Measurements from ENCODE around the gene FGF14.
"Not testable (repeated sequence)": the region's sequence is repeated elsewhere in the genome, so short reads cannot be mapped to it uniquely, and the experiment has no call there.

FGF14 gene

DNA sequence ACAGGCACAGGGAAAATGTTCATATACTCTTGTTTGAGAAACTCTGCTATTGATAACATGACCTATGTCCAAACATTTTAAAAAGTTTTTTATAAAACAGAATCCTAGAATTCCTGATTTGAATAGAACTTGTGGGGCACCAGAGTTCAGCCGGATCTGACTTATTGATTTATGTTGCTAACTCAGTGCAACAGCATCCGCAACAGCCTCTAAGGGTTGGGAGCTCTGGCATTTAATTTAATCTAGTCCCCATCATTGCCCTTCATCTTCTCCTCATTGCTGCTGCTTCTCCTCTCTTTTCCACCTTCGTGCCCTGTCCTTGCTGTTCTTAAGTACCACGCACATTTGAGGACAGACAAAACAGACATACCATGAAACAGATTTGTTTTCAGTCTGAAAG lies 214.5 kb downstream of the FGF14 start:
- no peak for DNase-seq

DNA sequence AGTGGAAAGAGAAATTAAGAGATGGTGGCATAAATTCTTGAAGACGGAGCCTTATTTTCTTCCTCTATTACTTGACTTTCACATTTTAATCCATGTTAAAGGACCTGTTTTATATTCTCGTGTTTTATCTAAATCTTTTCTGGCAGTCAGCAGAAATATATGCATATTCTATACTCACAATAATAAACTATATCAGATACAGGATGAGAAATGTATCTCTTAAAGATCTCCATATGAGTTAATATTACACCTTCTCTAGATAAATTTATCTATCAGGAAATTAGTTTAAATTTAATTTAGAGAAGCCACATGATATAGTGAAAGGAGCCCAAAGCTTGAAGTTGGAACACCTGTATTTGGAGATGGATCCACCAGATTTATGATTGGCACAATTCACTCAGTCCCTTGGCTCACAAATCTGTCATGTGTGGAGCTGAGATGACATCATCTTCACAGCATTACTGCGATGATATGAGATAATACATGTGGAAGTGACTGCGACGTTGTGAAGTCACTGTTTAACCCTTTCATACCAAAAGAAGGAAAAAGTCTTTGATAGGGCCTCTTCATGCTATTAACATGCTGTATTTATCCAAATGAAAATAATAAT lies 216.4 kb downstream of the FGF14 start:
- no peak for DNase-seq

DNA sequence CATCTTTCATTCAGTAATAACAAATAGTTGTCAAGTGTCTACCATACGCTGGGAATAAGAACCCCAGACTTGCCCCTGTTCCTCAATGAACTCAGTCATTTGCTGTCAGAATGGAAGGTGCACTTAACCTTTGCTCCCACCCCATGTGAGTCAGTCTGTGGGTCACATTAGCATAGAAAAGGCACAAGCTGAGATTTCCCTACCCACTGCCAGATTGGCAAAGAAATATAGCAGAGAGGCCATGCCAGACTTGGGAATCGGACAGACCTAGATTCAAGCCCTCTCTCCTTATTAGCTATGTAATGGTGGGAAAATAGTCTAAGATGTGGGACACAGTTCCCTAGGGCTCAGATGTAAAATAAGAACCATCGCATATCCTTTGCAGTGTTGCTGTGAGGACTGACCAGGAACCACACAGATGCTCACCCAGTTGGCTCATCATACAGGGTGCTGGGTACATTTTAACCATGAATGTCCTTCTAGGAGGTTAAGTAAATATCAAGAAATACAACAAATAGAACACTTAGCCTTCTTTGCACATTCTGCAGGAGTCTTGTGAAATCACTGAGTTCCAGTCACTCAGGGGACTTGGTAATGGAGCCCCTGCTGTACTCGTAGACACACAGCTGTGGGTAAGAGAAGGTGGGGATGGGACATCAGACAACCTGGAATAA lies 218.2 kb downstream of the FGF14 start:
- DNase-seq: no peak

DNA sequence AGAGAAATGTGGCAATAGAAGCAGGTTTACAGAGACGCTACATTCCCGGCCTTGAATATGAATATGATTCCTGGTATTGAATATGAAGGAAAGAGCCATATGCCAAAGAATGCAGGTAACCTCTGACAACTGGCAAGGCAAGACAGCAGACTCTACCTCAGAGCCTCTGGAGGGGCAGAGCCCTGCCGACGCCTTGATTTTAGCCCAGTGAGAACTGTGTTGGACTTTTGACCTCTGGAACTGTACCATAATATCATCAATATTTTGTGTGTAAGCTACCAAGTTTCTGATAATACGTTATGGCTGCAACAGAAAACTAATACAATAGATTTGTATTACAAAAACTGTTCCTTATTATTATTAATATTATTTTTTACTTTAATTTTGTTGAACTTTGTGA lies 219.7 kb downstream of the FGF14 start:
- DNase-seq: no peak

DNA sequence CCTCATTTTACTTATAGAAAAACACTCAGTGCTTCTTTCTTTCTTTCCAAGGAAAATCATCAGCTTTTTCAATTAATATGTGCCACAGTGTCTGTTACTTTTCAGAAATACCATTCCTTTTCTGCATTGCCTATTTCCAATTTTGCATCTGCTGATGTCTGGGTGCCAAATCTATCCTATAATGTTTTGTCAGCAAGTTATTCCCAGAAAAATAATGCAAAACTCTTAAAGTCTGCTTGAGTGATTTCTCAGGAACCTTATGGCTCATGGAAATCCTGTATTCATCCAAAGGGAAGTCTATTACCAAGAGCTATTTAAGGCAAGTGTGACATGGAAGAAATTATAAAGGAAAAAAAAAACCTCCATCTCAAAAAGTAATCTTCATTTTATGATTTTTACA lies 224.4 kb downstream of the FGF14 start:
- no peak for DNase-seq

DNA sequence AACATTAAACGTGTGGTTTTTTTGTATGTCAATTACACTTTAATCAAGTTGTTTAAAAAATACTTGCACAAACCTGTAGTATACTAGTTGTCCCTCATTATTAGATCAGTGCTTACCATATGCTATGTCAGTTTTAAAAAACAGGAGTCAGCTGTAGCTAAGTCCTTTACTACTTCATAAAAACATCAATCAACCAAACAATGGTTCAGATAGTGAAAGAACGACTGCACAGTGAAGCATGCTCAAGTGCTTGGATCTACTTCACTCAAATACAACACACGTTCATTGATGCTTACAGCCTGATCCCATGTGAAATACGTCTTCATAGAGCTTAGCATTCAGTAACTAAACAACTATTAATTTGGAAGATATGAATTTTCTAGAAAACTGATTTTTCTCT lies 225.0 kb downstream of the FGF14 start:
- no peak for DNase-seq

DNA sequence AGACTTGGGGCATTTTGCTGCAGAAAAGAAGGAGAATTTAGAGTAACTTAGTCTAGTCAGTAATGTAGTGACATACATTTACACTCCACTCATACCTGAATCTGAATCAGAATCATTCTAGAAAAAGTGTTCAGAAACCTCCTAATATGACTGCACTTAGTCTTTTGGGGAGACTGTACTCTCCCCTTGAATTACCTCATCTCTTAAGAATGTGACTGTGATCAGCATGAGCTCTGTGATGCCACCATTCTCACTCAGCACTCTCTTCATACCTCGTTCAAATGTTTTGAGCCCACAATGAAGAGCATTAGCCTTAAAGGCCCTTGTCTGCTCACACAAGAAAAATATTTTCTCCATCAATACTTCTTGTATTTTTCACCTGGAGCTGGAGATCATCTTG lies 229.4 kb downstream of the FGF14 start:
- no peak for DNase-seq

DNA sequence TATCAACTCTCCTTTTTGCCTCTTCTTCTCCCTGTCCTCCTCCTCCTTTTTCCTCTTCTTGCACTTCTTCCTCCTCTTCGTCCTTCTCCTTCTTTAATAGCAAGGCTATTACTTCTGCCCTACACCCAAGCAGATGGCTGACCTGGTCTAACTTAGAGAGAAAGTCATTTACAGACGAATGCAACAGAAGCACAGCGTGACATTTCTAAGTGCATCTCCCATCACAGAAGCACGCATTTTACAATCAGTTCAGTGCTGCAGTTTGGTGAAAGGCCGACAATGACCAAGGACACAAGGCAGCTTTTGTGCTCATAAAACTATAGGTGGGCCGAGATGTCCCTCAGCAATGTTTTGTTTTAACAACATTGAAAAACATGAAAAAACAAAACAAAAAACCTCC lies 231.5 kb downstream of the FGF14 start:
- DNase-seq: no peak

DNA sequence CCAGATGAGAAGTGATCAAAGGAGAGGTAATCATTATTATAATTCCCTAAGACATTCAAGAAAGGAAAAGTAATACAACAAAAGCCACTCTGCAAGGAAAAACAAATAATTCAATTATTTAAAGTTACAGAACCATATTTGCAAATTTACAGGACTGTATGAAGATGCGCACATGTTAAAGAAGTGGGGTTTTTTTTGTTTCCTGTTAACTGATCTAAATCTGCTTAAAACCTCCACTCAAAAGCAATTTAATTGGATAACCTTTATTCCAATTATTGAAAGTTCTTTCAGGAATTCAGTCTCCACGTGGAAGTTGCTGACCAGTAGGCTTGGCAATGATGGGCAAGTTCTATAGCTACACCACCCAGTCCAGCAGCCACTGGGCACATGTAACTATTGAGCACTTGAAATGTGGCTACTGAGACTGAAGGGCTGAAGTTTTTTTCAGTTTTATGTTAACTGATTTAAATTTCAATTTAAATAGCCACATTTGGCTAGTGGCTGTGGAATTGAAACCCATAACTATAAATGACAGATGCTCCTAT lies 232.3 kb downstream of the FGF14 start:
- no peak for DNase-seq

DNA sequence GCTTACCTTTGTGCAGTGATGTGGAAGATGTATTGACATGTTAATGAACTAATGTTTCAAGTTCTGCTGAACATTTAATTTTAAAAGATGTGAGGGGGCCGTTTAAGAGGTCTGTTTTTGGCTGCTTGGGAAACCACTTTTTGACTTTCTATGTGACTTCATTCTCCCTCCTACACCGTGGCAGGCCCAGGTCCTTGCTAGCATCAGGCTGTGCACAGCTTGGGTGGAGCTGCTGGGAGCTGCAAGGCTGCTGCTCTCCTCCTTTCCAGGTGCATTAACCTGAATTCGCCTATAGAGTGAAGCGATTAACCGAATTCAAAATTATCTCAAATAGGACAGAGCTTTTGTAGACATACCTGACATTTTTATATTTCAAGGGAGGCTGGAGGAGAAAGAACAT lies 249.1 kb downstream of the FGF14 start:
- no peak for DNase-seq

DNA sequence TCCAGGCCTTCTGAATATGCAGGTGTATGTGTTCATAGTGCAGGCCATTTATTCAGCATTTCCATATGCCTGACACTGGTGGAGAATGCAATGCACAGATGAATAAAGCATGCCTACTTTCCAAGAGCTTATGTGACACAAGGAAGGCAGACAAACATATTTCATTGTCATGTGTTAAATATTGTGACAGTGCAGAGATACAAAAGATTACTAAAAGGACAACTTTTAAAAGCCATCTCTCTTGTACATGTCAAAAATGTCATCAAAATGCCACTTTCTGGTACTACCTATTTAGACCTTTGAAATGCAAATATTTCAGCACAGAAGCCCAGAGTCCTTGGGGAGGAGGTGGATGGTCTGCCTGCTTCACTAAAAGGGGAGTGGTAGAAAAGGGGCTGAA lies 254.5 kb downstream of the FGF14 start:
- DNase-seq: no peak

DNA sequence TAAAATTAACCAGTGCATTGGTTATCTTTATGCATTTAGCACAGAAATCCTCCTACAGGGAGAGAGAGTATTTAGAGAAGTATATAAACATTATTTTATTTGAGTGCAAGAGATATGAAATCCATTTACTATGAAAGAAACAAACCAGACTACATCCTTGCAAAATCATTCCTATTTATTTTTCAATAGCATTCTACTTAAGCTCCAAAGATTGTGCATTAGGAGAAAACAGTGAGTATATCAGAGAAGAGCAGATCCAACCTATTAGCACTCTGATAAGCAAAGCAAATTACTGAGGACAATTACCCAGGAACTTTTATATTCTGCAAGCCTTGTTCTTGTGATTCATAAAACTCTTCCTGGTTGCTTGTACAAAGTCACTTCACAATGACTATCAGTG lies 256.1 kb downstream of the FGF14 start:
- no peak for DNase-seq

DNA sequence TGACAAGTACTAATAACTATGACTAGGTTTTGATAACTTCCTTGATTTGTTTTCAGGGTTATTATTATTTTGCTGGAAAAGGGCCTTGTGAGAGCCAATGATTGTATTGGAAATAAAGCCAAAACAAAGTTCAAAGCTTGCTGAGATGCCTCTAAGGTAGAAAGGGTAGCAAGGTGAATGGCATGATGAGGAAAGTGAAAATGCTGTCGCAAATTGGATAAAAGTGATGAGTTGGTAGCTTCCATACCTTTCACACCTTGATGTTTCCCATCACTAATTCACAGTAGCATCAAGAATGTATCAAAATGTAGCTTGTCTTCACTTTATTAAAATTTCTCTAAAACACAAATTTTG lies 259.4 kb downstream of the FGF14 start:
- DNase-seq: no peak

DNA sequence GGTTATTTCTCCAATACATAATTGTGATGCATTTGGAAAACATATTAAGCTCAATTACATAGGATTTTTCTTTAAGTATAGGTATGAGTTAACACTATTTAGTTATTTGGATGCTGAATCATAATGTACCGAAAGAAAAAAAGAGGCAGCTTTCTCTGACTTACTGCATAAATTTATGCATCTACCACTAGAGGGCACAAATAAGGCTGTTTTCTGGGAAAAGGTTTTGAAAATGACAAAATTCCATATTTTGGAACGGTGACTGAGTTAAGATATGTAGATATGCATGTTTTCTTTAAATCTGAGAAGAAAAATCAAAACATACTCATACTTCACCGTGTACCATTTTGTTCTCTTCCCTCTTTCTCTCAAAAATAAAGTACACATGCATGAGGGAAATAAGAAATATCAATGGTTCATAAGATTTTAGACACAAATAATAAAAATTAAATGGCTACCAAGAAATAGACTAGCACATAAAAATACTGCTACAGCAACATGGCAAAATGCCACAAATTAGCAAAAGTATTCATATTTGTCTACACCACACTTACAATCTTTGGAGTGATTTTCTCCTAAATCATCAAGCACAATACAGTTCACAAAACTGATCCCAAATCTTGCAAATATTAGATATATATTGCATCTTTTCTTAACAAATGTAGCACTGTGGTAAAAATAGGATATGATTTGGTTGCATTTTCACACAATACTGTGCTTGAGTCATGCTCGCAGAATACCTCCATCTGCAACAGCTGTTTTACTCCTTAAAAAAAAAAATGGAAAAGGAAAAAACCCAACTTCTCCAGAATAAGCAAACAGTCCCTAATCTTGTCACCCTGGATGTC lies 260.0 kb downstream of the FGF14 start:
- DNase-seq: no peak

DNA sequence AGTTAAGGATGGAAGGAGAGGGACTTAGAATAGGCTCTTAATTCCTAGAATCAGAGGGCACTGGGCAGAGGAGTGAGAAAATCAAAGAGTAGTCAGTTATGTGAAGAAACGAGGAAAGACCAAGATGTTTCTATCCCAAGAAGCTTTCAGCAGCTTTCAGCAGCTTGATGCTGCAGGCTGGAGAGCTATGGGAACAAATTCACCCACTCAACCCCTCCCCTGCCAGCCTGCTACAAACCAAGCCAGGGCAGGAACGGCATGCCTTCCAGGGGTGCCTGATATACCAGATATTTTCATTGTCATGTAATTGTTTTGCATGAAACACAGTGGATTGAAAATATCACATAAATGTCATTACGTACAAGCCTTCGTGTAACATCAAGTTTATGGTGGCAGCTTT lies 262.2 kb downstream of the FGF14 start:
- no peak for DNase-seq

DNA sequence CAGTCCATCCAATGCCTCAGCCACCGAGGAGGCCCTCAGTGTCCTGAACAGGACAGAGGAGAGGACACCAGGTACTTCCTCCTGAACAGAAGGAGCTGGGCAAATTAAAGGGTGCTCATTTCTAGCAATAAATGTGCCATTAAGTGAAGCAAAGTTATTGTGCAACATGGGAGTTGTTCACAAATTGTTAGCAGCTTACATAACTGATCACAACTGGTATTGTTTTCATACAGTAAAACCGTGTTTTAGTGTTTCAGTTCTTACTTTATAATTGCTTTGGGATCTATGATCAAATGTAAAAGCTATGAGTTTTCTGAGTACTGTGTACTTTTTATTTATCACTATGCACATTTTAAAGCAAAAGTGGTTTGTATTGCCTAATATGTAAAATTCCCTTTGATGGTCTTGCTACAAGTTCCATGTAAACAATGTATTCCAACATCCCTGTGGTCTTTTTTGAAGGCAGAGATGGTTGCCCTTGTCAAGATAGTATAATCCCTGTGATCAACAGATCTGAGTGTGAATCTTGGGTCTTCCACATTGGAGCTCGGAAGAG lies 263.1 kb downstream of the FGF14 start:
- DNase-seq: no peak

DNA sequence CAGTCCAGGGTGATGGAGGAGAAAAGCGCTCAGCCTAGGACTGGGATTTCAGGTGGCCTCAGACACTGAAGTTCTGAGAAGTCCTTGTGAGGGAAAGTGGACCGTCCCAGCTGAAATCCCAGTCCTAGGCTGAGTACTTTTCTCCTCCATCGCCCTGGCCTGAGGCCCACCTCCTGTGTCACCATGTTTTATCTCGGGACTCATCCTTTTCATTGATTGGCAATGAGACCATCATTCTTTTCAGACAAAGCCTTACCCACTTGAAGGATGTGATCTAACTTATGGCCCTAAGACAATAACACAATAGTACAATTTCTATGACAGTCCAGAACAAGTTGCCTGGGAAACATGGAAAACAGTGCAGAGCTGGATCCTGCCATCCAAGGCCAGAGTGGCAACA lies 263.9 kb downstream of the FGF14 start:
- DNase-seq: not testable (repeated sequence)

DNA sequence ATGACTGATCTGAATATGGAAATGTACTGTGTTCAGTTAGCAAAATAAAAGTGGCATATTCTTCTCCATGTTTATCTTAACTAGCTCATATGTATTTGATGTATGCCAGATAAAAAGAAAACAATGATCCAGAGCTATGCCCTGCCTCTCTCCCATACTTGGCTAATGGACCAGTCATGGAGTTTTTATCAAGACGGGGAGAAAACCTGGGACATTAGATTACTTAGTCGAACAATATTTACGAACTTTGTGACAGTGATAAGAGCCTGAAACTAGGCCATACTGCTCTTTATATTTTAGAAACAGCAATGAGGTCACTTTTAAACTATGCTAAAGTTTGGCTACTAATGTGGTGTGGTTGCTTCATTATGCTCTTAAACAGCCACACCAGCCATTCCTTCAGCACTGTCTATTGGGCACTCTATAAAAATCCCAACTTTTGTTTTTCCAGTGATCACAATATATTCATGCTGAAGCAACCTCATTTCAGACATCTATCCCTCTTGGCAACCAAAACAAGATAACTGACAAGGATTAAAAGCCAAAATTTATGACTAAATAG lies 265.0 kb downstream of the FGF14 start:
- no peak for DNase-seq

DNA sequence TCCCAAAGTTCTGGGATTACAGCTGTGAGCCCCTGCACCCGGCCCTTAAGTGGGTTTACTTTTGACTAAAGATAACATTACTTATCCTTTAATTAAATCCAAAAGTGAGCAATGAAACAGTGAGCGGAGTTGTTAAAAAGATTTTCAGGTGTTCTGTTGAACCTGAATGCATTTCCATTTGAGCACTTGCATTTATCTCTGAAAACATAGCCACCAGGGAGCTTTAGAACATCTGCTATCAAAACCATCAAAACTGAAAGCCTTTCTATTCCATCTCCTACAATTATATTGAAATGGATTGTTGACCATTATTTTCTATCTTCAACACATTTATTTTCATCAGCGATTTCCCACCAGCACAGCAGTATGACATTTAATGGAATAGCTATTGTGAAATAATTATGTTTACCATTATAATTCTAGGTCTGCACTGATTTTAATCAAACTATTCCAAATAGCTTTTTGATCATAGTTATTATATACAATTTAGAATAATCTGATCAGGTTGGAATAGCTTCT lies 269.0 kb downstream of the FGF14 start:
- no peak for DNase-seq

DNA sequence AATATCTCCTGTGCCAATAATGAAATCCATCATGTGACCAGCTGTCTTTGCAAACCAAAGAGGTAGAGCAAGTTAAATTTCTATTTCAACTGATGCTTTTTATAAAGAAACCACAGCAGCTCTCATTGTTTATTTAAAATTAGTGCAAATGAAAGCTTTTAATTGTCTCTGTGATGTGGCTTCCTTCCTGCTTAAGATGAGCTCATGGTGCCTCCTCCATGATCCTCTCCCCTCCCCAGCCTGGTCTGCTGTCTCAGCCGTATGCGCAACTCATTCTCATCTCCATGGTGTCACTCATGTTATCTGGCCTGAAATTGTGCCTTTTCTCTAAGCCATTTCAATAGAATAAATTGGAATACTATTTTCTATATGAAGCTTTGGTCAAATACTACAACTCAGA lies 270.6 kb downstream of the FGF14 start:
- DNase-seq: no peak

DNA sequence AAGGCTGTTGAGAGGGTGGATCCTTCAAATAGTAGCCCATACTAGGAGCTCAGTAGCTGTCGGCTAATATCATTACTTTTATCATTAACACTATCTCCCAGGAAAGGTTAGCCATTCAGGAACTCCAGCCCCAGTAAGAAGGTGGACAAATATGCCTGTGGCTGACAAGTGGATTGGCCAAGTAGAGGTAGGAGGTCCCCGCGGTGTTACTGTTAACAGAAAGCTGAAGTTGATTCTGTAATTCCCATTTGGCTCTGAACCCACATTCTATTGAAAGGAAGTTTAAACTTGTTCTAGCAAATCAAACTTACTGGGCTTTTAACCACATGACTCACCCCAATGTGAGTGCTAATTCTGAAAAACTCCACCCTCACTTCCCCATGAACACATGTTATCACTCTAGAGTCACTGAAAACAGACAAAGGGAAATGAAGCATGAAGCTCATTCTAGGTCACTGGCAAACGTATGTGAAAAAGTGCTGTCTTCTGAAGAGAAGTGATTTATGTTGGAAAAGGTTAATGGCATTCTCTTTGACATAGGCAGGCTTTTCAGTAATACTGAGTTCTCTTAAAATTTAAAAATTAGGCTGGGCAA lies 273.5 kb downstream of the FGF14 start:
- DNase-seq: no peak

DNA sequence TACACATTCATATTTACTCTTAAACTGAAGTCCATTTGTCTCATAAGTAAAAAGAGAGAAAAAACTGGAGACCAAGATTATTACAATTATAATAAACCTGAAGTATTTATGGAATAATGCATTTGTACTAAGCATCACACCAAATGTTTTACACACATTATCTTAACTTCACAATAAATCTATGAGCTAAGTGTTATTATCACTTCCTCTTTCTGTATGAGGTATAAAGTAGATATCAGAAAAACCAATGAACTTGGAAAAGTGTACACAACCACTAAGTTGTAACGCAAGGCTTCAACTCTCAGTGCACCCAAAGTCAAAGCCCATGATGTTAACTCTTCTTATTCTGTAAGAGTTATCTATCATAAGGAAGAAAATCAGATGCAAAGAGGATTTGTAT lies 274.7 kb downstream of the FGF14 start:
- DNase-seq: no peak

DNA sequence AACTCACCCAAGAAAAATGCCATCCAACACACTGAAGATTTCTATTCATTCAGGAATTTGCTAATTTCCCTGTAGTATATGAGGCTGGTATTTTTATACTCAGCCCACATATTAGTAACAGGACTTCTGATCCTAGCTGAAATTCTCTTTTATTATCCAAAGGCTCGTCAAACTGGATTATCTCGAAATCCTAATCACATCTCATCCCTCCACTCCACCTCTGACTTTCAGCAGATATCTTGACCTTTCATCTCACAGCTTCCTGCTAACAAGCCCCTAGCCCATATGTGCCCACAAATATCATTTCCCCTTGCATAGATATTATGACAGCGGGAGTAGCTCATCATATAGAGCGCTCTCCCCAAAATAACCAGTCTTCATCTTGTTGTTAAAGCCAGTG lies 279.7 kb downstream of the FGF14 start:
- no peak for DNase-seq
